PC-9 (cell line): ENCODE results near the gene SNAP91. TPM values are rescaled to one million over a fixed set of nuclear protein-coding genes. Genes with fewer than 3 reads are reported as not detected.
"Not testable (repeated sequence)": the region's sequence is repeated elsewhere in the genome, so short reads cannot be mapped to it uniquely, and the experiment has no call there.

Experiments used
- BruUV-seq: library from RNA; stranded (reverse); fragments of 400-500 nt; replicated peaks from 2 replicates; lab custom pipeline; 2021; lab: Mats Ljungman, UMichigan
- CTCF ChIA-PET: fragments of 300-600 bp; sonication (Branson Sonifier 250); formaldehyde crosslinking; loops from one replicate; lab custom pipeline; 2022; ENCODE audit warnings: antibody characterized with exemption; lab: Charles Lee
- POLR2A ChIA-PET: fragments of 300-600 bp; sonication (Branson Sonifier 250); formaldehyde crosslinking; loops from one replicate; lab custom pipeline; 2022; ENCODE audit warnings: antibody characterized with exemption; ENCODE audit not compliant: unreplicated experiment; lab: Charles Lee
- DNase-seq, 2 experiments: peaks; one replicate each; pipeline versions ENCODE4 v3.0.0 to v3.0.0-alpha.2; 2015 to 2022; ENCODE audit warnings: mixed read lengths in 1 of 2
- H2AFZ ChIP-seq: fragments of 200-600 bp; sonication (generic); 2 replicates; pipeline ENCODE4 v1.8.1; 2017; ENCODE audit warnings: antibody characterized with exemption
- H3F3A ChIP-seq: fragments of 200-600 bp; sonication (generic); 2 replicates; pipeline ENCODE4 v1.8.1; 2017; ENCODE audit warnings: antibody characterized with exemption, mild to moderate bottlenecking, low read depth; ENCODE audit not compliant: insufficient read depth
- H3K27ac ChIP-seq: fragments of 200-600 bp; sonication (generic); 2 replicates; pipeline ENCODE4 v1.6.1; 2016; ENCODE audit warnings: mixed run types
- H3K27me3 ChIP-seq: fragments of 200-600 bp; sonication (generic); 2 replicates; pipeline ENCODE4 v1.6.1; 2016; ENCODE audit warnings: low read depth, mixed run types; ENCODE audit not compliant: insufficient read depth
- H3K36me3 ChIP-seq: fragments of 200-600 bp; sonication (generic); 2 replicates; pipeline ENCODE4 v1.6.1; 2016; ENCODE audit warnings: low read depth, mixed run types
- H3K4me1 ChIP-seq: fragments of 200-600 bp; sonication (generic); replicated peaks from 2 replicates; pipeline ENCODE4 v1.6.1; 2016; ENCODE audit warnings: mixed run types; ENCODE audit not compliant: insufficient read depth
- H3K4me2 ChIP-seq: fragments of 200-600 bp; sonication (generic); 2 replicates; pipeline ENCODE4 v1.6.1; 2017; ENCODE audit warnings: mixed run types
- H3K4me3 ChIP-seq: fragments of 200-600 bp; sonication (generic); 2 replicates; pipeline ENCODE4 v1.6.1; 2016; ENCODE audit warnings: mixed run types
- H3K79me2 ChIP-seq: fragments of 200-600 bp; sonication (generic); 2 replicates; pipeline ENCODE4 v1.6.1; 2017; ENCODE audit warnings: low read depth, mixed run types
- H3K9me2 ChIP-seq: fragments of 200-600 bp; sonication (generic); 2 replicates; pipeline ENCODE4 v1.8.1; 2017; ENCODE audit warnings: mild to moderate bottlenecking; ENCODE audit not compliant: insufficient read depth
- H3K9me3 ChIP-seq: fragments of 200-600 bp; sonication (generic); 2 replicates; pipeline ENCODE4 v1.8.1; 2016; ENCODE audit warnings: low read depth; ENCODE audit not compliant: insufficient read depth
- H4K20me1 ChIP-seq: fragments of 200-600 bp; sonication (generic); 2 replicates; pipeline ENCODE4 v1.8.1; 2017; ENCODE audit not compliant: insufficient read depth
- EZH2 ChIP-seq: fragments of 200-600 bp; sonication (generic); IDR thresholded peaks from 2 replicates; pipeline ENCODE4 v1.8.0; 2017; ENCODE audit warnings: antibody characterized with exemption, low read depth
- intact Hi-C: fragments of 100-400 bp; cut with micrococcal nuclease; formaldehyde crosslinking; loops from one replicate; pipeline ENCODE4 v1.10.0; 2022; ENCODE audit not compliant: unreplicated experiment
- total RNA-seq: library from RNA; stranded (reverse); gene quantifications from 2 replicates; pipeline ENCODE4 v1.2.3, GENCODE V29; 2021
- TF ChIP-seq, protein P1 (sequence below): fragments of 200-600 bp; sonication (generic); conservative IDR thresholded peaks from 2 replicates; pipeline ENCODE4 v1.6.1; 2017; ENCODE audit warnings: mixed run types, antibody characterized with exemption, mild to moderate bottlenecking, moderate library complexity

The SNAP91 gene
- total RNA-seq, 1 experiment from 2014 or later: not detected

DNA sequence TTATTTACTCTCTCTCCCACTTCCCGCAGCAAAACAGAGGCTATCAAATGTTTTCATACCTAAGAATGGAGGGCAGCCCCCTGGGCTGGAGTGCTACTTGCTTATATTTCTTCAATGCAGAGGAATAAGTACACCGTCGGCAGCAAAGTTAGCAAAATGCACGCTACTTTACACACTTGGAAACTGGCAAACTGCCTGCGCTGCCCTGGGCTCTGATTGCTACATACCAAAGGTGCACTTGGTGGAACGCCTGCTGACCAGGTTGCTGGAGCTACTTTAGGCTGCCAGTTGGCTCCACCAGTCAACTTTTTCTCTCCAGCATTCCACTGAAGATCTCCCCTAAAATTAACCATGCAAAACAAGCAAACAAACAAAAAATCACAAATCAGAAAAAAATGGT lies 134.1 kb downstream of the SNAP91 start:
- no TSS peak for BruUV-seq
- no peaks in the 10 kb centered on the region for H4K20me1 ChIP-seq
- no peaks in the 10 kb centered on the region for H3K9me3 ChIP-seq
- H3K27me3 ChIP-seq: no peaks in the 10 kb centered on the region
- no peaks in the 10 kb centered on the region for H3K79me2 ChIP-seq
- ChIA-PET CTCF (no interaction called here), POLR2A (no interaction called here)
- no peaks in the 10 kb centered on the region for H3K9me2 ChIP-seq
- TF ChIP-seq EZH2: no peak
- TF ChIP-seq, protein P1, sequence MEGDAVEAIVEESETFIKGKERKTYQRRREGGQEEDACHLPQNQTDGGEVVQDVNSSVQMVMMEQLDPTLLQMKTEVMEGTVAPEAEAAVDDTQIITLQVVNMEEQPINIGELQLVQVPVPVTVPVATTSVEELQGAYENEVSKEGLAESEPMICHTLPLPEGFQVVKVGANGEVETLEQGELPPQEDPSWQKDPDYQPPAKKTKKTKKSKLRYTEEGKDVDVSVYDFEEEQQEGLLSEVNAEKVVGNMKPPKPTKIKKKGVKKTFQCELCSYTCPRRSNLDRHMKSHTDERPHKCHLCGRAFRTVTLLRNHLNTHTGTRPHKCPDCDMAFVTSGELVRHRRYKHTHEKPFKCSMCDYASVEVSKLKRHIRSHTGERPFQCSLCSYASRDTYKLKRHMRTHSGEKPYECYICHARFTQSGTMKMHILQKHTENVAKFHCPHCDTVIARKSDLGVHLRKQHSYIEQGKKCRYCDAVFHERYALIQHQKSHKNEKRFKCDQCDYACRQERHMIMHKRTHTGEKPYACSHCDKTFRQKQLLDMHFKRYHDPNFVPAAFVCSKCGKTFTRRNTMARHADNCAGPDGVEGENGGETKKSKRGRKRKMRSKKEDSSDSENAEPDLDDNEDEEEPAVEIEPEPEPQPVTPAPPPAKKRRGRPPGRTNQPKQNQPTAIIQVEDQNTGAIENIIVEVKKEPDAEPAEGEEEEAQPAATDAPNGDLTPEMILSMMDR: no peak
- H3K4me2 ChIP-seq: no peak overlapping the region
- DNase-seq: no peak
- H3K36me3 ChIP-seq: no peaks in the 10 kb centered on the region
- H3K4me1 ChIP-seq: no peaks in the 10 kb centered on the region
- no peak overlapping the region for H3K27ac ChIP-seq
- no peaks in the 10 kb centered on the region for H3F3A ChIP-seq
- no peak overlapping the region for H2AFZ ChIP-seq
- intact Hi-C loops: no loop called here
- H3K4me3 ChIP-seq: no peak overlapping the region

DNA sequence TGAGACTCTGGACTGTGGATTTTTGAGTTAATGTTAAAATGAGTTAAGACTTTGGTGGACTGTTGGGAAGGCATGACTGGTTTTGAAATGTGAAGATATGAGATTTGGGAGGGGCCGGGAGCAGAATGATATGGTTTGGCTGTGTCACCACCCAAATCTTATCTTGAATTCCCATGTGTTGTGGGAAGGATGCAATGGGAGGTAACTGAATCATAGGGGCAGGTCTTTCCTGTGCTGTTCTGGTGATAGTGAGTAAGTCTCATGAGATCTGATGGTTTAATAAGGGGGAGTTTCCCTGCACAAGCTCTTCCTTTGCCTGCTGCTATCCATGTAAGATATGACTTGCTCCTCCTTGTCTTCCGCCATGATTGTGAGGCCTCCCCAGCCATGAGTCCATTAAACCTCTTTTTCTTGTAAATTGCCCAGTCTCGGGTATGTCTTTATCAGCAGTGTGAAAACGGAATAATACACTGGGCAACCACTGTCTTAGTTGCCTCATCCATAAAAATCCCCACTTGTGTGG lies 137.2 kb downstream of the SNAP91 start:
- H3K36me3 ChIP-seq, POLR2A ChIA-PET, H3K27me3 ChIP-seq, H4K20me1 ChIP-seq, intact Hi-C loops, H3K4me1 ChIP-seq, BruUV-seq, DNase-seq, H3K79me2 ChIP-seq, H3K9me2 ChIP-seq, CTCF ChIA-PET, H3K4me2 ChIP-seq, H3K4me3 ChIP-seq, H2AFZ ChIP-seq, H3K9me3 ChIP-seq, H3K27ac ChIP-seq, H3F3A ChIP-seq: not testable (repeated sequence)

DNA sequence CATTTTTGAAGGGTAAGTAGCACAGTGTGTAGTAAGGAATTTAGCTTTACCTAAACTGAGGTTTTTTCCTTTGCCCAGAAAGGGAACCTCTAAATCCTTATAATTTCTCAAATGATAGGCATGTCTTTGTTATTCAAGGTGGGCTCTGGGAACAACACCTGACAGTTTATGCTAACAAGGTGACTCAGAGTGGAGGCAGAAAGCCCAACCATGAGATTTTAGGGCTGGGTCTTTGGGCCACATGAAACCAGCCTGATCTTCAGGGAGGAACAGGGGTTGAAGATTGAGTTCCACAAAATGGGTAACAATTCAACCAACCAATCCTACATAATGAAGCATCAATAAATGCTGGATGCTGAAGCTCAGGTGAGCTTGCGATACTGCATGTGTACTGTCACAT lies 149.9 kb downstream of the SNAP91 start:
- no peaks in the 10 kb centered on the region for H3K9me3 ChIP-seq
- no peaks in the 10 kb centered on the region for H3K36me3 ChIP-seq
- no peaks in the 10 kb centered on the region for H3K9me2 ChIP-seq
- H3K4me1 ChIP-seq: no peaks in the 10 kb centered on the region
- no peak overlapping the region for H3K27ac ChIP-seq
- H3K27me3 ChIP-seq: no peaks in the 10 kb centered on the region
- no peaks in the 10 kb centered on the region for H4K20me1 ChIP-seq
- H2AFZ ChIP-seq: no peak overlapping the region
- CTCF ChIA-PET: no interaction called here
- no peaks in the 10 kb centered on the region for H3F3A ChIP-seq
- POLR2A ChIA-PET: no interaction called here
- BruUV-seq: no TSS peak
- TF ChIP-seq, protein P1: no peak
- TF ChIP-seq EZH2: no peak
- H3K4me3 ChIP-seq: no peak overlapping the region
- no peak for DNase-seq
- intact Hi-C loops: no loop called here
- no peak overlapping the region for H3K4me2 ChIP-seq
- H3K79me2 ChIP-seq: no peaks in the 10 kb centered on the region

DNA sequence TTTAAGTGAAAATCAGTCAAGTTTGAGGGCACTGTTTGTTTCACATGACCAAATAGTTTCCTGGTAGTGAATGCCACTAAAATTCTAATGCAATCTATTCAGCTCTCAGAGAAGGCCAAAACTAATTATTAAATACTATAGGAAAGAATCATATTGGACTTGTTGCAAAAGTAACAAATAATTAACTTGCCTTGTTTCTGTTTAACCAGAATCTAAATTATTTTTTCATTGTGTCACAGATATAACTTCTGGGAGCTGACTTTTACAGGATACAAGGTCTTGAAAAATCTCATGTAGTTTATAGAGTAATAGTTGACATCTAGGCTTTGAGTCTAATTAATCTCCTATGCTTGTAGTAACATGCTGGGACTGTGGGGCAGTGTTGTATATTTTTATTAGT lies 152.0 kb downstream of the SNAP91 start:
- no peak overlapping the region for H2AFZ ChIP-seq
- H4K20me1 ChIP-seq: no peaks in the 10 kb centered on the region
- H3K79me2 ChIP-seq: no peaks in the 10 kb centered on the region
- H3K4me1 ChIP-seq: no peaks in the 10 kb centered on the region
- no peaks in the 10 kb centered on the region for H3K36me3 ChIP-seq
- no peak overlapping the region for H3K4me3 ChIP-seq
- no TSS peak for BruUV-seq
- intact Hi-C loops: no loop called here
- ChIA-PET POLR2A (no interaction called here), CTCF (no interaction called here)
- no peak for DNase-seq
- no peaks in the 10 kb centered on the region for H3K9me3 ChIP-seq
- no peak for TF ChIP-seq EZH2
- TF ChIP-seq, protein P1: no peak
- H3K27me3 ChIP-seq: no peaks in the 10 kb centered on the region
- no peak overlapping the region for H3K4me2 ChIP-seq
- no peaks in the 10 kb centered on the region for H3F3A ChIP-seq
- no peak overlapping the region for H3K27ac ChIP-seq
- H3K9me2 ChIP-seq: no peaks in the 10 kb centered on the region

DNA sequence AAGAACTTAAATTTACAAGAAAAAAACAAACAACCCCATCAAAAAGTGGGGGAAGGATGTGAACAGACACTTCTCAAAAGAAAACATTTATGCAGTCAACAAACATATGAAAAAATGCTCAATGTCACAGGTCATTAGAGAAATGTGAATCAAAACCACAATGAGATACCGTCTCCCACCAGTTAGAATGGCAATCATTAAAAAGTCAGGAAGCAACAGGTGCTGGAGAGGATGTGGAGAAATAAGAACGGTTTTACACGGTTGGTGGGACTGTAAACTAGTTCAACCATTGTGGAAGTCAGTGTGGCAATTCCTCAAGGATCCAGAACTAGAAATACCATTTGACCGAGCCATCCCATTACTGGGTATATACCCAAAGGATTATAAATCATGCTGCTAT lies 157.2 kb downstream of the SNAP91 start:
- POLR2A ChIA-PET, H2AFZ ChIP-seq, CTCF ChIA-PET, BruUV-seq, H3K4me2 ChIP-seq, H3K79me2 ChIP-seq, H3K36me3 ChIP-seq, H3K9me2 ChIP-seq, intact Hi-C loops, H3F3A ChIP-seq, H3K27ac ChIP-seq, H3K4me3 ChIP-seq, H3K9me3 ChIP-seq, H3K27me3 ChIP-seq, H3K4me1 ChIP-seq, H4K20me1 ChIP-seq, DNase-seq: not testable (repeated sequence)
